SU-DHL-6 (cell line): ENCODE data around the gene PLA2G10.

ENCODE experiments used
- EZH2phosphoT487 ChIP-seq: fragments of 200-600 bp; sonication (generic), shearing (Covaris generic); conservative IDR thresholded peaks from 2 replicates; pipeline ENCODE4 v1.6.1; 2018; ENCODE audit warnings: mild to moderate bottlenecking, antibody characterized with exemption, low read length, moderate library complexity, mixed read lengths
- TF ChIP-seq, protein P1 (sequence below): fragments of 200-600 bp; sonication (generic); IDR thresholded peaks from one replicate; pipeline ENCODE4 v1.5.1; 2017; ENCODE audit warnings: antibody characterized with exemption, mild to moderate bottlenecking, low read length, moderate library complexity; ENCODE audit not compliant: insufficient read depth, poor library complexity, severe bottlenecking

DNA sequence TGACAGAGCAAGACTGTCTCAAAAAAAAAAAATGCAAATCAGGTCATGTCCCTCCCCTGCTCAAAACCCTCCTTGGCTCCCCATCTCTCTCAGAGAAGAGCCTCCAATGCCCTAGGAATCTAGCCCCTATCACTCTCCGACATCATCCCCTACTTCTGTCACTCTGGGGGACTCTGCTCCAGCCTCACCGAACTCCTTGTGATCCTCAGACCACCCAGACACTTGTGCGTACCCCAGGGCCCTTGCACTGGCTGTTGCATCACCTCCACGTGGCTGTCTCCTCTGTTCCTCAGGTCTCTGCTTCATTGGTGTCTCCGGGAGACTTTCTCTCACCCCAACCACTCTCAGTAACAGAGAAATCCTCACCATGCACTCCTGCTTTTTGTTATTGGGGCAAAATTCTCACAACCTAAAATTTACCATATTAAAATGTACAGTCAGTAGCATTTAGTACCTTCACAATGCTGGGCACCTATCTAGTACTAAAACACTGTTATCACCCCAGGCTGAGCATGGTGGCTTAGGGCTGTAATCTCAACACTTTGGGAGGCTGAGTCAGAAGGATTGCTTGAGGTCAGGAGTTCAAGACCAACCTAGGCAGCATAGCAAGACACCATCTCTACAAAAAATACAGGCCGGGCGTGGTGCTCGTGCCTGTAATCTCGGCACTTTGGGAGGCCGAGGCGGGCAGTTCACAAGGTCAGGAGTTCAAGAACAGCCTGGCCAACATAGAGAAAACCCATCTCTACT, 15.2 kb downstream of the PLA2G10 start:
- TF ChIP-seq, protein P1, sequence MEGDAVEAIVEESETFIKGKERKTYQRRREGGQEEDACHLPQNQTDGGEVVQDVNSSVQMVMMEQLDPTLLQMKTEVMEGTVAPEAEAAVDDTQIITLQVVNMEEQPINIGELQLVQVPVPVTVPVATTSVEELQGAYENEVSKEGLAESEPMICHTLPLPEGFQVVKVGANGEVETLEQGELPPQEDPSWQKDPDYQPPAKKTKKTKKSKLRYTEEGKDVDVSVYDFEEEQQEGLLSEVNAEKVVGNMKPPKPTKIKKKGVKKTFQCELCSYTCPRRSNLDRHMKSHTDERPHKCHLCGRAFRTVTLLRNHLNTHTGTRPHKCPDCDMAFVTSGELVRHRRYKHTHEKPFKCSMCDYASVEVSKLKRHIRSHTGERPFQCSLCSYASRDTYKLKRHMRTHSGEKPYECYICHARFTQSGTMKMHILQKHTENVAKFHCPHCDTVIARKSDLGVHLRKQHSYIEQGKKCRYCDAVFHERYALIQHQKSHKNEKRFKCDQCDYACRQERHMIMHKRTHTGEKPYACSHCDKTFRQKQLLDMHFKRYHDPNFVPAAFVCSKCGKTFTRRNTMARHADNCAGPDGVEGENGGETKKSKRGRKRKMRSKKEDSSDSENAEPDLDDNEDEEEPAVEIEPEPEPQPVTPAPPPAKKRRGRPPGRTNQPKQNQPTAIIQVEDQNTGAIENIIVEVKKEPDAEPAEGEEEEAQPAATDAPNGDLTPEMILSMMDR: no peak
- TF ChIP-seq EZH2phosphoT487: no peak
